Aorta (tissue), 5 donors: ENCODE measurements around the gene FRK. TPM values are rescaled to one million over a fixed set of nuclear protein-coding genes. Genes with fewer than 3 reads are reported as not detected.

Experiments
- ATAC-seq: fragments of 200-7000 bp; cut with Tn5 transposase; one replicate; pipeline ENCODE4 v1.9.1; 2022; ENCODE audit warnings: moderate library complexity; ENCODE audit not compliant: low FRiP score
- DNase-seq, 2 donors: peaks; one replicate each; pipeline ENCODE4 v3.0.0-alpha.2; 2020
- H3K27ac ChIP-seq, 2 donors: one replicate each; pipeline ENCODE4 v1.5.1; 2013; ENCODE audit warnings: low read length in 2 of 2, mild to moderate bottlenecking in 2 of 2, moderate library complexity in 2 of 2, control low read depth in 1 of 2, inconsistent platforms in 1 of 2, low read depth in 1 of 2
- H3K27me3 ChIP-seq, 2 donors: one replicate each; pipeline ENCODE4 v1.6.1; 2013; ENCODE audit warnings: control low read depth in 1 of 2, low read length in 1 of 2, mild to moderate bottlenecking in 1 of 2, moderate library complexity in 1 of 2; ENCODE audit not compliant: insufficient read depth in 2 of 2, control insufficient read depth in 1 of 2
- H3K36me3 ChIP-seq, 2 donors: one replicate each; pipeline ENCODE4 v1.6.1; 2013; ENCODE audit warnings: control low read depth in 1 of 2, low read length in 1 of 2, mild to moderate bottlenecking in 1 of 2; ENCODE audit not compliant: insufficient read depth in 2 of 2, control insufficient read depth in 1 of 2
- H3K4me1 ChIP-seq, 2 donors: one replicate each; pipeline ENCODE4 v1.6.1; 2013; ENCODE audit warnings: low read length in 2 of 2, control low read depth in 1 of 2, mild to moderate bottlenecking in 1 of 2, moderate library complexity in 1 of 2; ENCODE audit not compliant: insufficient read depth in 2 of 2, control insufficient read depth in 1 of 2
- H3K4me3 ChIP-seq, 2 donors: one replicate each; pipeline ENCODE4 v1.5.1; 2013; ENCODE audit warnings: low read length in 2 of 2, control low read depth in 1 of 2, mild to moderate bottlenecking in 1 of 2
- H3K9me3 ChIP-seq: one replicate; pipeline ENCODE4 v1.6.1; 2013; ENCODE audit warnings: mild to moderate bottlenecking, low read length; ENCODE audit not compliant: control insufficient read depth
- WGBS, 2 donors: extraction: QIAGEN DNeasy Blood & Tissue Kit; methylation state at CpG; one replicate each; pipeline ENCODE4 v1.1.7; 2013; 5-methylcytosine and 5-hydroxymethylcytosine counted together
- intact Hi-C, 2 donors: fragments of 100-400 bp; cut with DNase I; formaldehyde crosslinking; loops; one replicate each; pipeline versions ENCODE4 v1.14.2 to v1.15.0; 2022
- long read RNA-seq, 2 donors: library from polyadenylated mRNA; unstranded; transcript quantifications; one replicate each; pipeline ENCODE4 v2.0.0, GENCODE V29; 2020 to 2021
- polyA plus RNA-seq, 2 donors: library from polyadenylated mRNA; stranded (reverse); fragments of 200-250 nt; gene quantifications; one replicate each; pipeline ENCODE4 v1.2.3, GENCODE V29; 2013
- total RNA-seq, 2 donors: library from RNA; stranded (reverse); fragmentation: NEBNext Ultra II Directional; extraction: Animal tissue kit (Norgen Biotek cat#: 25700); gene quantifications; one replicate each; pipeline ENCODE4 v1.2.1, GENCODE V29; 2021
- donor health status: healthy with polysubstance abuse.
- donor health status: Bipolar disorder and iron deficiency.
- donor health status: DM: no; HTN: no; CAD: no.
- donor health status: DM: no; HTN: no; CAD: no.
- donor health status: DM: yes; HTN: yes; CAD: no.

Gene FRK, protein sequence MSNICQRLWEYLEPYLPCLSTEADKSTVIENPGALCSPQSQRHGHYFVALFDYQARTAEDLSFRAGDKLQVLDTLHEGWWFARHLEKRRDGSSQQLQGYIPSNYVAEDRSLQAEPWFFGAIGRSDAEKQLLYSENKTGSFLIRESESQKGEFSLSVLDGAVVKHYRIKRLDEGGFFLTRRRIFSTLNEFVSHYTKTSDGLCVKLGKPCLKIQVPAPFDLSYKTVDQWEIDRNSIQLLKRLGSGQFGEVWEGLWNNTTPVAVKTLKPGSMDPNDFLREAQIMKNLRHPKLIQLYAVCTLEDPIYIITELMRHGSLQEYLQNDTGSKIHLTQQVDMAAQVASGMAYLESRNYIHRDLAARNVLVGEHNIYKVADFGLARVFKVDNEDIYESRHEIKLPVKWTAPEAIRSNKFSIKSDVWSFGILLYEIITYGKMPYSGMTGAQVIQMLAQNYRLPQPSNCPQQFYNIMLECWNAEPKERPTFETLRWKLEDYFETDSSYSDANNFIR
- total RNA-seq (10 to 100 TPM in 1 of 2 donors, 1 to 10 TPM in 1; 9.3 to 18.3 TPM), polyA plus RNA-seq (1 to 10 TPM; 1.8 to 2.8 TPM)
- long read RNA-seq, donor 1, full-length matches to known transcripts = 2 of 18 reads
- long read RNA-seq, donor 1, partial matches to known transcripts = 0 of 18 reads
- long read RNA-seq, donor 1, other reads (novel, unspliced or antisense) = 16 of 18 reads
- long read RNA-seq, donor 2, partial matches to known transcripts = 0 of 5 reads
- long read RNA-seq, donor 2, other reads (novel, unspliced or antisense) = 5 of 5 reads

DNA sequence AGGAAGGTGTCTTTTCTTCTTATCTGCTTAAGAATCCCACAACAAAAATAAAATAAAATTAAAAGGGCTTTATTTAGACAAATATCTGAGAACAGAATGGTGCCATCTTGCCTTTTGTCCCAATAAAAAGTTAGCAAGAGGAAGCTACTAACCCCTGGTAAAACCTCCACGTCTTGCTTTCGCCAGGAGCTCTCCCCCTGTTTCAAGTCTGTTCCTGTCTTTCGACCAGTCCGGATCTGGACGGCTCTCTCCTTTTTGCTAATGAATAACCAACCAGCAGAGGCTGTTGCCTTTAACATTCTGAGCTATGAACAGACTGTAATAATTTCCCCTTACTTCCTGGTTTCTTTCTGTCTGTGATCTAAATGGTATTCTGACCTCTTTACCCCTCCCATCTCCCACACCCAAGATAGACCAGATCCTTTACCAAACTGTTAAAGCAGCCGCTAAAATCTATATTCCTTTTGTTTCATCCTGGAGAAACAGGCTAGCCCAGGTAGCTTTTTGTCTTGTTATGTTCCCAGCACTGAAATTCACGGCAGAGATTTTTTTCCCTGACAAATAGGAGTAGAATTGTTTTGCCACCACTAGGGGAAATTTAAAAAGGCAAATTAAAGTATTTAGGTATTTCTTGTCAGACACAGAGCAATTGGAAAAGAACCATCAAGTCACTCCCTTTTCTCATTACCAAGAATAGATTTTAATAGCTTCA is at the start of gene FRK:
Gene FRK (minus strand): TSS at position 320 of the 712 bp plus-strand sequence. CDS start 580 bp downstream, outside the sequence.
- ATAC-seq (peak; percentile 87), DNase-seq (peak in 1 of 2 donors; percentile 48)
- Histone ChIP-seq H3K27me3 (no peaks in the 10 kb centered on the region), H3K27ac (peak within 1 kb of the TSS; percentile 62 to 95), H3K4me3 (peak within 1 kb of the TSS; percentile 94 to 98), H3K9me3 (no peaks in the 10 kb centered on the region), H3K36me3 (no peaks in the 10 kb centered on the region), H3K4me1 (peaks cover 2 to 5% of the 10 kb centered on the region in 2 donors)
- intact Hi-C loops = loop anchor here (2.0 to 5.0 kb wide), 3 partner anchors 40 to 48 kb away; partner anchors contain the start of gene NT5DC1 (in 1 of the 2)
- WGBS, 2 donors = 4 to 5% methylated on average over 7 of the region's 7 CpGs

DNA sequence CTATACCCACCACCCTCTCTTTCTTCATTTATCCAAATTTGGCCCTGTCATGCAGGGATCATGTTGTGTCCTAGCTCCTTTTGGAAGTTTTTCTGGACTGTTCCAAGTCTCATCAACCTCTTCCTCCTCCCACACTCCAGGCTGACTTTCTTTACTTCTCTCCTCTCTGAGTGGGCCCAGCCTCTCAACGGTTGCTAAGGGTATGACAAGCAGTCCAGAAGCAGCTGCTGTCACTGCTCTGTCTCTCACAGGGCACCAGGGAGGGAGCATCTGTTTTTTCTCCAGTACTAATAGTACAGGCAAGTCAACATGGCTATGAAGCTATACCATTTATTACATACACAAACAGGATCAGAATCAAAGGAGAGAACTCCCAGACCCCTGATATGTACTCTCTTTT is 48.1 kb upstream of the FRK start:
- 49 to 61% methylated on average over 1 of the region's 1 CpG for WGBS, 2 donors
- no peak for DNase-seq
- no peak overlapping the region for H3K4me3 ChIP-seq
- ATAC-seq = no peak
- no peaks in the 10 kb centered on the region for H3K9me3 ChIP-seq
- H3K27ac ChIP-seq = no peak overlapping the region
- H3K36me3 ChIP-seq = peaks cover 0 to 10% of the 10 kb centered on the region in 2 donors
- no peaks in the 10 kb centered on the region for H3K27me3 ChIP-seq
- intact Hi-C loops = loop anchor here in 1 of 2 donors (10.0 kb wide), 2 partner anchors 174 to 564 kb away; no protein-coding TSS in a partner anchor
- peaks cover 0 to 8% of the 10 kb centered on the region in 2 donors for H3K4me1 ChIP-seq

DNA sequence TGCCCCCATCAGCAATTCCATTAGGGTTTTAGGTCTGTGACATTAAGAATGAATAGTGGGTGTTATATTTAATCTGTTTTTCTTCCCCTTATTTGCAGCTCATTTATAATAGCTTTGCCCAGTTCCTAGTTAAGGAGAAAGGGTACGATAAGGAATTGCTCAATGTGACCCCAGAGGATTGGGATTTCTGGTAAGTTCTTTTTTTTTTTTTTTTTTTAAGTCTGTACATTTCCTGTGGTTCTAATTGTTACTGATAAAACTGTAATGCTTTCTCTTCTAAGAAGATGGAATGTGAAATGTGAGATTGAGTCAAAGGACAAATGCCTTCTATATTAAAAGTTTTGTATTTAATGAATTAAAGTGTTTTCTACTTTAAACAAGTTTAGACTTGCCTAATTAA is 45.5 kb upstream of the FRK start:
- ATAC-seq (no peak), DNase-seq (no peak)
- intact Hi-C loops = loop anchor here in 1 of 2 donors (10.0 kb wide), 2 partner anchors 171 to 561 kb away; no protein-coding TSS in a partner anchor
- Histone ChIP-seq H3K4me3 (no peak overlapping the region), H3K36me3 (peaks cover 0 to 8% of the 10 kb centered on the region in 2 donors), H3K4me1 (peaks cover 4 to 13% of the 10 kb centered on the region in 2 donors), H3K9me3 (no peaks in the 10 kb centered on the region), H3K27ac (no peak overlapping the region), H3K27me3 (no peaks in the 10 kb centered on the region)
- WGBS, 2 donors = 11 to 13% methylated on average over 1 of the region's 1 CpG

DNA sequence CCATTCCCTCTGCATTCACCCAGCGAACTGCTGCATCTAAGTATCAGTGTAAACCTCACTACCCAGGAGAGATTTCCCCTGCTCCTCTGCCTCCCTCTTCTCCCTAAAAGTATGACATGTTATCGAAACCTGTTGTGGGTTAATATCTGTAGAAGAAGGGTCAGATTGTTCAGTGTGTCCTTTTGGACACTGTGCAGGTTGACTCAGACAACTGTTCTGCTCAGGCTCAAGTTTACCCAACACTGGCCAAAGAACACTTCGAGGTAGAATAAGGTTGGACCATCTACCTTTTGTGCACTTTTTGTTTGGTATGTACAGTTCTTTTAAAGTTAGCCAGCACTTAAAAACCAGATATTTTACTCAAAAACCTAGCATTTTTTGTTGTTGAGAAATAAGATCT is 44.6 kb upstream of the FRK start:
- no peaks in the 10 kb centered on the region for H3K9me3 ChIP-seq
- WGBS, 2 donors = 87 to 88% methylated on average over 3 of the region's 3 CpGs
- peaks cover 0 to under 1% of the 10 kb centered on the region in 2 donors for H3K36me3 ChIP-seq
- intact Hi-C loops = loop anchor here in 1 of 2 donors (10.0 kb wide), 2 partner anchors 170 to 560 kb away; no protein-coding TSS in a partner anchor
- DNase-seq = no peak
- H3K4me1 ChIP-seq = peaks cover 4 to 13% of the 10 kb centered on the region in 2 donors
- H3K27ac ChIP-seq = no peak overlapping the region
- no peak for ATAC-seq
- H3K4me3 ChIP-seq = no peak overlapping the region
- no peaks in the 10 kb centered on the region for H3K27me3 ChIP-seq

DNA sequence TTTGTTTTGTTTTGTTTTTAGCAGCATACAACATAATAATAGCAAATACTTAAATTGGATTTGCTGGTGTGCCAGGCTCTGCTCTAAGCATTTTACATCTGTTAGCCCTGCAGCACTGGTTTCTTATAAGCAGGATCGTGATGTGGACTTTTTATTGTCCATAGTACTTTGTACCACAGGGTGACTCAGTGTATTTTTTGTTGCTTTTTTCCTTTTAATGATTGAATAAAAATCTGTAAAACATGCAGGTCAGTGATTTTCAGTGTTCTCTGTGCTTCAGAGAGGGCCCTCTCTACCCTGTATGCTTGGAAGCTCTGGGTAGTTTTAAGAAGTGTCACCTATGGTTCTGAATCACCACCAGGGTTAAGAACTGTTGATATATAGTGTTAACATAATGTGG is 43.9 kb upstream of the FRK start:
- no peaks in the 10 kb centered on the region for H3K36me3 ChIP-seq
- no peaks in the 10 kb centered on the region for H3K27me3 ChIP-seq
- no peak overlapping the region for H3K4me3 ChIP-seq
- intact Hi-C loops = loop anchor here in 1 of 2 donors (10.0 kb wide), 2 partner anchors 170 to 560 kb away; no protein-coding TSS in a partner anchor
- no peak for DNase-seq
- H3K9me3 ChIP-seq = no peaks in the 10 kb centered on the region
- WGBS, 2 donors = 87 to 100% methylated on average over 1 of the region's 1 CpG
- no peak overlapping the region for H3K27ac ChIP-seq
- ATAC-seq = no peak
- H3K4me1 ChIP-seq = peaks cover 4 to 13% of the 10 kb centered on the region in 2 donors

DNA sequence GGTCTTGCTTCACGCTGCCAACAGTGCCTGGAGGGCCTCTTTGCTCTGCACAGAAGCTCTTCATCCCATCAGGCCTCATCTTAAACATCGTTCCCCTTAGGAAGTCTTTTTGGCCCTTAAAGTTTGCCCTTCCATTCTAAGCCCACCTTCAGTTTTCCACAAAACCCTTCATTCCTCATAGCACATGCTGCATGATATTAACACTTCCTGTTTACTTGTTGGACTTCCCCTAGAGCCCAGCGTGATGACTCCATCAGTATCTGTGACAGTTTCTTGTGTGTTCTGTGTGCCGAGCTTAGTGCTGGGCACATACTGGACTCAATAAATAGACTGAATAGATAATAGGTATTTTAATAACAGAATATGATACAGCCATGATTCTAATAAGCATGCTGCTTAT is 42.2 kb upstream of the FRK start:
- H3K27ac ChIP-seq = no peak overlapping the region
- H3K9me3 ChIP-seq = no peaks in the 10 kb centered on the region
- no peak for ATAC-seq
- no peak overlapping the region for H3K4me3 ChIP-seq
- intact Hi-C loops = loop anchor here in 1 of 2 donors (10.0 kb wide), 2 partner anchors 168 to 558 kb away; no protein-coding TSS in a partner anchor
- no peaks in the 10 kb centered on the region for H3K36me3 ChIP-seq
- WGBS, 2 donors = 84 to 87% methylated on average over 4 of the region's 4 CpGs
- no peak for DNase-seq
- H3K27me3 ChIP-seq = no peaks in the 10 kb centered on the region
- peaks cover 4 to 13% of the 10 kb centered on the region in 2 donors for H3K4me1 ChIP-seq

DNA sequence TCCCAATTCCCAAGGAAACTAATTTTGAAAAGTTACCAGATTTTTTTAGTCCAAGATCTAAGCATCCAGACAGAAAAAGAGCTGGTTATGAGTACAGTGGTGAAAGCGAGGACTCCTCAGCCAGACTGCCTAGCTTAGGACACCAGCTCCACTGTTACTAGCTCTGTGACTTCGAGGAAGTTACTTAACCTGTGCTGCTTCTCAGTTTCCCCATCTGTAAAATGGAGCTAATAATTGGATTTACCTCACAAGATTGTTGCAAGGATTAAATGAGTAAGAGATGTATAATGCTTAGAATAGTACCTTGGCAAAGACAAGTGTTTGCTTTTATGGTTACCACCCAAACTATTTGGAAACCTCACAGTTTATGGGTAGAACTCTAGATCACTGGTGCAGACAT is 41.1 kb upstream of the FRK start:
- no peak for DNase-seq
- Histone ChIP-seq H3K4me3 (peak overlapping the region; percentile 74 to 77), H3K27ac (no peak overlapping the region), H3K4me1 (peaks cover 4 to 13% of the 10 kb centered on the region in 2 donors), H3K36me3 (no peaks in the 10 kb centered on the region), H3K27me3 (no peaks in the 10 kb centered on the region), H3K9me3 (no peaks in the 10 kb centered on the region)
- WGBS, 2 donors = 13 to 22% methylated on average over 2 of the region's 2 CpGs
- no peak for ATAC-seq
- intact Hi-C loops = loop anchor here in 1 of 2 donors (2.0 to 10.0 kb wide), 3 partner anchors 41 to 557 kb away; partner anchors contain the start of gene FRK

DNA sequence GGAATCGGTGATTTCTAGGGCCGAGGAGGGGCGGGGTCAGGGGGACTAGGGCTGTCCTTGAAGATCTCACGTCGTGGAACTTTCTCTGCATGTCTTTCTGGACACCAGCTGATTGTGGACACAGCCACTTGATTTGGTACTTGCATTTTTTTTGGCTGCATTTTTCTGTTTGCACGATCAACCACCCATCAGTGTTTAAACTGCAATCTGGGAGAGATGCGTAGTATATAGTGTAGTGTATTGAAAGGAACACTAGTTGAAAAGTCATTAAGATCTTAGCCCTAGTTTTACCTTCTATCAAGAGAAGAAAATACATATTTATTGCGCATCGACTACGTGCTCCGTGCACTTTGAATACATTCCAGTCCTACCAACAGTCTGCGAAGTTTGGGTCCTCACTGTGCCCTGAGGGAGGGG is 40.6 kb upstream of the FRK start:
- DNase-seq (no peak), ATAC-seq (no peak)
- no peaks in the 10 kb centered on the region for H3K36me3 ChIP-seq
- peaks cover 4 to 13% of the 10 kb centered on the region in 2 donors for H3K4me1 ChIP-seq
- peak overlapping the region; percentile 89 to 93 for H3K27ac ChIP-seq
- H3K9me3 ChIP-seq = no peaks in the 10 kb centered on the region
- 0% methylated on average over 12 of the region's 12 CpGs for WGBS, 2 donors
- intact Hi-C loops = loop anchor here in 1 of 2 donors (2.0 to 10.0 kb wide), 3 partner anchors 41 to 557 kb away; partner anchors contain the start of gene FRK
- no peaks in the 10 kb centered on the region for H3K27me3 ChIP-seq
- H3K4me3 ChIP-seq = peak overlapping the region; percentile 74 to 77
